GM12801 (cell line): ENCODE measurements around the gene PCSK1.

ENCODE experiments used
- CTCF ChIP-seq: IDR thresholded peaks from one replicate; pipeline ENCODE4 v1.5.1; 2011; ENCODE audit warnings: control low read depth; ENCODE audit not compliant: insufficient read length; ENCODE audit errors: extremely low read depth

PCSK1 gene

GRCh38 chr5:96433066-96433447, at the start of gene PCSK1:
PCSK1 (minus strand) TSS chr5:96433248; CDS start chr5:96433042, 206 bp downstream.
- no peak for TF ChIP-seq CTCF

GRCh38 chr5:96481867-96482266, 48.8 kb upstream of the PCSK1 start:
- no peak for TF ChIP-seq CTCF

- TF ChIP-seq CTCF = no peak
Observed at GRCh38 chr5:96481009-96481786, 48.1 kb upstream of the PCSK1 start.

GRCh38 chr5:96478983-96479382, 45.9 kb upstream of the PCSK1 start:
- no peak for TF ChIP-seq CTCF

- no peak for TF ChIP-seq CTCF
Observed at GRCh38 chr5:96476654-96477053, 43.6 kb upstream of the PCSK1 start.

GRCh38 chr5:96474073-96474472, 41.0 kb upstream of the PCSK1 start:
- no peak for TF ChIP-seq CTCF

- TF ChIP-seq CTCF = no peak
Observed at GRCh38 chr5:96473155-96473554, 40.1 kb upstream of the PCSK1 start.

- no peak for TF ChIP-seq CTCF
Observed at GRCh38 chr5:96470785-96471184, 37.7 kb upstream of the PCSK1 start.
